ENCODE data around the gene NAIF1. TPM values are rescaled to one million over a fixed set of nuclear protein-coding genes. Genes with fewer than 3 reads are reported as not detected.

NAIF1 gene
- total RNA-seq, 2 experiments from 2014 or later, result 13.9 to 14.2 TPM

DNA sequence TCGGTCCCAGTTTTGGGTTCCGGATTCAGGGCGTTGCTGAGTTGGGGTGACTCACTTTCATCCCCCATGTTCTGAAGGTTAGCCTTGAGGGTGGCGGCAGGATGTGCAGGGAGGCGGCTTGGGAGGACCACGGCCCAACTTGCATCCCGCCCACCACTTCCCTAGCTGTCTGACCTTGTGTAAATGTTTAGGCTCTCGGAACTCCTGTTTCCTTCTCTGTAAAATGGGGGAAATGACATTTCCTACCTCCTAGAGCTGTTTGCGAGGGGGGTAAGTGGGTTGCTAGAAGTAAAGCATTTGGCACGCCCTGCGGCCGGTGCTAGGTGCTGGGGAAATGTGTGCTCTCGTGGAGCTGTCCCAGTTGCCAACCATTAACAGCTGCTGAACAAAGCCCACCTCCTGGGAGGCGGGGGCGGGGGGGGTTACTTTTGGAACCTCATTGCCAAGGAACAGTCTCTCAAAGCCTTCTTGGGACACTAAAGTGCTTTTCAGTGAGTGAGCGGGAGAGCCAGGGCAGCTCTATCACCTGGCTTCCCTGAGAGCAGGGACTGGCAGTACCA, 32.9 kb upstream of the NAIF1 start:
- ChIA-PET POLR2A (interaction anchor here (0.5 kb wide), 1 partner anchor 58 kb away, joined by 4 read pairs; no protein-coding TSS in a partner anchor), CTCF (interaction anchor here (0.9 to 4.5 kb wide), 6 partner anchors 8 to 17 kb away, joined by 4 to 33 read pairs (median 6); no protein-coding TSS in a partner anchor)
- DNase-seq, result no peak
- Mint-ChIP-seq H3K27ac (no peak overlapping the region), H3K36me3 (ENCODE audit: low read depth) (peaks cover 35% of the 10 kb centered on the region), H3K9me3 (no peaks in the 10 kb centered on the region), H3K4me1 (peaks cover 57% of the 10 kb centered on the region), H3K27me3 (no peaks in the 10 kb centered on the region), H3K4me3 (no peak overlapping the region)

GRCh38 chr9:128099231-128099931, 32.3 kb upstream of the NAIF1 start:
- Mint-ChIP-seq H3K4me3 (no peak overlapping the region), H3K27me3 (no peaks in the 10 kb centered on the region), H3K9me3 (no peaks in the 10 kb centered on the region), H3K36me3 (ENCODE audit: low read depth) (peaks cover 37% of the 10 kb centered on the region), H3K4me1 (peaks cover 61% of the 10 kb centered on the region), H3K27ac (no peak overlapping the region)
- no peak for DNase-seq
- ChIA-PET POLR2A (interaction anchor here (0.5 kb wide), 1 partner anchor 59 kb away, joined by 4 read pairs; no protein-coding TSS in a partner anchor), CTCF (interaction anchor here (0.6 to 4.5 kb wide), 7 partner anchors 9 to 202 kb away, joined by 3 to 33 read pairs (median 5); no protein-coding TSS in a partner anchor)

- Mint-ChIP-seq H3K9me3 (no peaks in the 10 kb centered on the region), H3K4me3 (no peak overlapping the region), H3K36me3 (ENCODE audit: low read depth) (peaks cover 32% of the 10 kb centered on the region), H3K27me3 (no peaks in the 10 kb centered on the region), H3K27ac (no peak overlapping the region), H3K4me1 (peaks cover 59% of the 10 kb centered on the region)
- POLR2A ChIA-PET, result no interaction called here
- peak; percentile 33 for DNase-seq
- CTCF ChIA-PET, result interaction anchor here (1.0 to 4.5 kb wide), 3 partner anchors 10 to 122 kb away, joined by 3 to 33 read pairs (median 5); no protein-coding TSS in a partner anchor
These were observed 31.4 kb upstream of the NAIF1 start for GRCh38 chr9:128098297-128099230.

DNA sequence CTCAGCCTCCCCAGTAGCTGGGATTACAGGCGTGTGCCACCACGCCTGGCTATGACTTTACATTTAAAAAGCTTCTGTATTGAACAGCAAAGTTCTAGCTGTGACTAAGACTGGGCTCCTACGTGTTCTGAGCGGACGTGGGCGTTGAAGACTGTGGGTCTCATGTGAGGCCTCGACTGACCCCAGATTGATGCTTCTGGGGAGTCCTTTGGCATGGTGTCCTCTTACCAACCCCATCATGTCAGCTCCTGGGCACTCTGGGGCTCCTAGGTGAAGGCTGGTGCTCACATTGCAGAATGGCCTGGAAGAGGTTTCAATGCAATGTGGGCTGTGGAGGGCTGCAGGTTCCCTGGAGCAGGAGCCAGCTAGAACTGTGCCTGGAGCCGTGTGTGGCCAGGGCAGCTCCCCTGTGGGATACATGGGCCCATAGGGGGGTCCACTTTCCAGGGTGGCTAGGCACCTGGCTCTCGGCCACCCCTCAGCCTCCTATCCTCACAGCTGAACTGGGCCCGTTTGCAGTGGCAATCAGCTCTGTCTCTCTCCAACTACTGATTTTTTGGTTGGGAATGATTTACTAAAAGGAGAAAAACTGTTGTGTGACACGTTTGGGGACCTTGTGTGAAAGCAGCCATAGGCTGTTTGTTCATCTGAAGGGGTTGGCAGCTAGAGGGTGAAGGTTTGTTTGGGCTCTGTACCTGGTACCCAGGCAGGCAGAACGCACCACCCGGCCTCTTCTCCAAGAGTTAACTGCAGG, 30.6 kb upstream of the NAIF1 start:
- Mint-ChIP-seq H3K4me1 (peaks cover 59% of the 10 kb centered on the region), H3K4me3 (no peak overlapping the region), H3K36me3 (ENCODE audit: low read depth) (peaks cover 24% of the 10 kb centered on the region), H3K27me3 (no peaks in the 10 kb centered on the region), H3K27ac (no peak overlapping the region), H3K9me3 (no peaks in the 10 kb centered on the region)
- CTCF ChIA-PET, result interaction anchor here (1.1 to 4.5 kb wide), 2 partner anchors 19 to 143 kb away, joined by 4 to 33 read pairs; no protein-coding TSS in a partner anchor
- POLR2A ChIA-PET, result no interaction called here
- no peak for DNase-seq

- Mint-ChIP-seq H3K4me3 (no peak overlapping the region), H3K36me3 (ENCODE audit: low read depth) (peaks cover 16% of the 10 kb centered on the region), H3K9me3 (no peaks in the 10 kb centered on the region), H3K4me1 (peaks cover 64% of the 10 kb centered on the region), H3K27ac (no peak overlapping the region), H3K27me3 (no peaks in the 10 kb centered on the region)
- ChIA-PET POLR2A (no interaction called here), CTCF (interaction anchor here (0.9 to 4.5 kb wide), 4 partner anchors 17 to 142 kb away, joined by 3 to 33 read pairs (median 4); no protein-coding TSS in a partner anchor)
- no peak for DNase-seq
These were observed 29.8 kb upstream of the NAIF1 start for GRCh38 chr9:128096616-128097536.

GRCh38 chr9:128094950-128095544, 27.9 kb upstream of the NAIF1 start:
- ChIA-PET POLR2A (interaction anchor here (1.0 kb wide), 1 partner anchor 23 kb away, joined by 3 read pairs; no protein-coding TSS in a partner anchor), CTCF (interaction anchor here (4.4 kb wide), 1 partner anchor 23 kb away, joined by 27 read pairs; no protein-coding TSS in a partner anchor)
- no peak for DNase-seq
- no peaks in the 10 kb centered on the region for H3K27me3 Mint-ChIP-seq
- peak overlapping the region; percentile 54 for H3K27ac Mint-ChIP-seq
- H3K4me1 Mint-ChIP-seq, result peaks cover 68% of the 10 kb centered on the region
- H3K36me3 Mint-ChIP-seq (ENCODE audit: low read depth), result peaks cover 10% of the 10 kb centered on the region
- H3K4me3 Mint-ChIP-seq, result no peak overlapping the region
- H3K9me3 Mint-ChIP-seq, result no peaks in the 10 kb centered on the region

GRCh38 chr9:128094166-128094949, 27.2 kb upstream of the NAIF1 start:
- Mint-ChIP-seq H3K4me3 (peak overlapping the region; percentile 25), H3K27me3 (no peaks in the 10 kb centered on the region), H3K27ac (peak overlapping the region; percentile 81), H3K9me3 (no peaks in the 10 kb centered on the region), H3K4me1 (peaks cover 64% of the 10 kb centered on the region), H3K36me3 (ENCODE audit: low read depth) (peaks cover 12% of the 10 kb centered on the region)
- CTCF ChIA-PET, result interaction anchor here (0.5 to 4.4 kb wide), 4 partner anchors 13 to 244 kb away, joined by 3 to 27 read pairs (median 4); no protein-coding TSS in a partner anchor
- POLR2A ChIA-PET, result interaction anchor here (0.8 to 1.0 kb wide), 2 partner anchors 22 to 27 kb away, joined by 3 to 4 read pairs; partner anchors contain the start of genes NAIF1 and SLC25A25
- peak; percentile 81 for DNase-seq

DNA sequence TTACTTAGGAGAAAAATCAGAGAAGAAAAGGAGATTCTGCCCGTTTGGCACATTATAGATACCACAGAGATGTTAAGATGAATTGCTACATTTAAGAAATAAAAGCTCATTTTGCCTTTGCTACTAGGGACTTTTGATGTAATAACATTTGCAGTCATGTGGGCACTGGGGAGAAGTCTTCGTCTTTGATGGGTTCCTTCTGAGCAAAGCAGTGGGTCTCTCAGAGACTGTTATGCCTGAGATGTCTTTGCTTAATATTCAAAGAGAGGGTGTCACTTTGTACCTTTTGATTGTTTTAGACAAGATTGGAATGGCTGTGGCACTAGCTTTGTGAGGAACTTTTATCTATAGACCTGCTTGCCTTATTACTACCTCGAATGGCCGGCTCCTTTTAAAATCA, 25.9 kb upstream of the NAIF1 start:
- POLR2A ChIA-PET, result interaction anchor here (0.6 kb wide), 1 partner anchor 412 kb away, joined by 3 read pairs; the partner anchor contains the start of gene GLE1
- no peaks in the 10 kb centered on the region for H3K9me3 Mint-ChIP-seq
- no peak for DNase-seq
- H3K36me3 Mint-ChIP-seq (ENCODE audit: low read depth), result peaks cover 15% of the 10 kb centered on the region
- peak overlapping the region; percentile 68 for H3K27ac Mint-ChIP-seq
- CTCF ChIA-PET, result interaction anchor here (1.3 to 4.4 kb wide), 5 partner anchors 13 to 25 kb away, joined by 3 to 27 read pairs (median 5); no protein-coding TSS in a partner anchor
- H3K27me3 Mint-ChIP-seq, result no peaks in the 10 kb centered on the region
- no peak overlapping the region for H3K4me3 Mint-ChIP-seq
- peaks cover 58% of the 10 kb centered on the region for H3K4me1 Mint-ChIP-seq

GRCh38 chr9:128092199-128092977, 25.3 kb upstream of the NAIF1 start:
- POLR2A ChIA-PET, result interaction anchor here (0.6 kb wide), 1 partner anchor 412 kb away, joined by 3 read pairs; the partner anchor contains the start of gene GLE1

More at GRCh38 chr9:128092199-128092977, 25.3 kb upstream of the NAIF1 start:
- Mint-ChIP-seq H3K4me3 (no peak overlapping the region), H3K36me3 (ENCODE audit: low read depth) (peaks cover 18% of the 10 kb centered on the region), H3K4me1 (peaks cover 58% of the 10 kb centered on the region), H3K27ac (peak overlapping the region; percentile 68), H3K9me3 (no peaks in the 10 kb centered on the region), H3K27me3 (no peaks in the 10 kb centered on the region)
- DNase-seq, result no peak
- CTCF ChIA-PET, result interaction anchor here (0.6 to 4.4 kb wide), 5 partner anchors 12 to 177 kb away, joined by 3 to 27 read pairs (median 4); no protein-coding TSS in a partner anchor

Measured in activated CD4-positive, alpha-beta T cell treated with anti-CD3 and anti-CD28 coated beads, Interleukin-2, amount 10 ng/mL, durations not matched to agents 7 days and 5 days (primary cell).